SJSA1 (cell line): ENCODE data around the gene CELA3A. TPM values are rescaled to one million over a fixed set of nuclear protein-coding genes. Genes with fewer than 3 reads are reported as not detected.
"Not testable (repeated sequence)": the region's sequence is repeated elsewhere in the genome, so short reads cannot be mapped to it uniquely, and the experiment has no call there.

Source experiments
- DNase-seq, 2 experiments: peaks; one replicate each; pipeline ENCODE4 v3.0.0-alpha.2; 2015 to 2020; ENCODE audit warnings: low spot score in 2 of 2, low read depth in 1 of 2
- H3K27ac ChIP-seq: fragments of 250-450 bp; sonication (Bioruptor Pico); 2 replicates; pipeline ENCODE4 v1.5.1; 2020; ENCODE audit warnings: mild to moderate bottlenecking, moderate library complexity
- H3K27me3 ChIP-seq: fragments of 250-450 bp; sonication (Bioruptor Pico); replicated peaks from 2 replicates; pipeline ENCODE4 v1.5.1; 2020; ENCODE audit warnings: mild to moderate bottlenecking, moderate library complexity
- H3K36me3 ChIP-seq: fragments of 250-450 bp; sonication (Bioruptor Pico); 2 replicates; pipeline ENCODE4 v1.5.1; 2020; ENCODE audit warnings: mild to moderate bottlenecking
- H3K4me1 ChIP-seq: fragments of 250-450 bp; sonication (Bioruptor Pico); replicated peaks from 2 replicates; pipeline ENCODE4 v1.6.1; 2021; ENCODE audit warnings: mild to moderate bottlenecking
- H3K4me3 ChIP-seq: fragments of 250-450 bp; sonication (Bioruptor Pico); 2 replicates; pipeline ENCODE4 v1.5.1; 2020; ENCODE audit warnings: mild to moderate bottlenecking
- H3K9me3 ChIP-seq: fragments of 250-450 bp; sonication (Bioruptor Pico); replicated peaks from 2 replicates; pipeline ENCODE4 v1.5.1; 2020; ENCODE audit warnings: mild to moderate bottlenecking
- total RNA-seq: library from RNA; depleted of rRNA; stranded (reverse); fragments of >200 nt; shearing (Covaris generic); gene quantifications from 2 replicates; pipeline ENCODE4 v1.2.3, GENCODE V29; 2014

Gene CELA3A
- total RNA-seq, 1 experiment from 2014 or later = not detected

- H3K27ac ChIP-seq, DNase-seq, H3K4me1 ChIP-seq, H3K27me3 ChIP-seq, H3K4me3 ChIP-seq, H3K9me3 ChIP-seq, H3K36me3 ChIP-seq: not testable (repeated sequence)
Measured at GRCh38 chr1:21994716-21995115, 6.7 kb upstream of the CELA3A start.

GRCh38 chr1:21996663-21996970 lies 4.8 kb upstream of the CELA3A start:
- H3K4me3 ChIP-seq, H3K4me1 ChIP-seq, H3K9me3 ChIP-seq, H3K27ac ChIP-seq, H3K36me3 ChIP-seq, H3K27me3 ChIP-seq, DNase-seq: not testable (repeated sequence)

GRCh38 chr1:21997891-21998623 lies 3.4 kb upstream of the CELA3A start:
- H3K27me3 ChIP-seq, H3K4me3 ChIP-seq, H3K36me3 ChIP-seq, H3K9me3 ChIP-seq, H3K4me1 ChIP-seq, DNase-seq, H3K27ac ChIP-seq: not testable (repeated sequence)

- not testable (repeated sequence) for DNase-seq, H3K27ac ChIP-seq, H3K9me3 ChIP-seq, H3K27me3 ChIP-seq, H3K36me3 ChIP-seq, H3K4me3 ChIP-seq, H3K4me1 ChIP-seq
Measured at GRCh38 chr1:21998624-21999294, 2.7 kb upstream of the CELA3A start.

- not testable (repeated sequence) for H3K4me1 ChIP-seq, H3K9me3 ChIP-seq, H3K27me3 ChIP-seq, DNase-seq, H3K36me3 ChIP-seq, H3K4me3 ChIP-seq, H3K27ac ChIP-seq
Measured at GRCh38 chr1:21999645-22000044, 1.8 kb upstream of the CELA3A start.

GRCh38 chr1:22002461-22002860 lies 1.0 kb downstream of the CELA3A start:
- H3K27ac ChIP-seq, DNase-seq, H3K4me3 ChIP-seq, H3K4me1 ChIP-seq, H3K9me3 ChIP-seq, H3K27me3 ChIP-seq, H3K36me3 ChIP-seq: not testable (repeated sequence)

GRCh38 chr1:22002875-22003274 lies 1.4 kb downstream of the CELA3A start:
- H3K9me3 ChIP-seq, H3K4me3 ChIP-seq, DNase-seq, H3K27ac ChIP-seq, H3K36me3 ChIP-seq, H3K27me3 ChIP-seq, H3K4me1 ChIP-seq: not testable (repeated sequence)

- H3K27ac ChIP-seq, H3K4me3 ChIP-seq, DNase-seq, H3K4me1 ChIP-seq, H3K27me3 ChIP-seq, H3K9me3 ChIP-seq, H3K36me3 ChIP-seq: not testable (repeated sequence)
Measured at GRCh38 chr1:22003959-22004358, 2.5 kb downstream of the CELA3A start.

- not testable (repeated sequence) for H3K27me3 ChIP-seq, H3K4me3 ChIP-seq, H3K9me3 ChIP-seq, H3K27ac ChIP-seq, H3K36me3 ChIP-seq, H3K4me1 ChIP-seq
- peak in 1 of 2 experiments; percentile 64 for DNase-seq
Measured at GRCh38 chr1:22005261-22006149, 4.0 kb downstream of the CELA3A start.

GRCh38 chr1:22006736-22007135 lies 5.3 kb downstream of the CELA3A start:
- H3K9me3 ChIP-seq, H3K4me3 ChIP-seq, H3K27me3 ChIP-seq, H3K36me3 ChIP-seq, DNase-seq, H3K27ac ChIP-seq, H3K4me1 ChIP-seq: not testable (repeated sequence)

- H3K36me3 ChIP-seq, H3K9me3 ChIP-seq, DNase-seq, H3K4me3 ChIP-seq, H3K27me3 ChIP-seq, H3K4me1 ChIP-seq, H3K27ac ChIP-seq: not testable (repeated sequence)
Measured at GRCh38 chr1:22007262-22007661, 5.8 kb downstream of the CELA3A start.

- not testable (repeated sequence) for H3K4me3 ChIP-seq, DNase-seq, H3K36me3 ChIP-seq, H3K9me3 ChIP-seq, H3K4me1 ChIP-seq, H3K27me3 ChIP-seq, H3K27ac ChIP-seq
Measured at GRCh38 chr1:22009566-22009965, 8.1 kb downstream of the CELA3A start.

- H3K27ac ChIP-seq, DNase-seq, H3K9me3 ChIP-seq, H3K4me1 ChIP-seq, H3K4me3 ChIP-seq, H3K36me3 ChIP-seq, H3K27me3 ChIP-seq: not testable (repeated sequence)
Measured at GRCh38 chr1:22012752-22013151, 11.3 kb downstream of the CELA3A start.

- not testable (repeated sequence) for H3K27me3 ChIP-seq, H3K36me3 ChIP-seq, H3K9me3 ChIP-seq, H3K27ac ChIP-seq, DNase-seq, H3K4me3 ChIP-seq
- peaks cover 12% of the 10 kb centered on the region for H3K4me1 ChIP-seq
Measured at GRCh38 chr1:22014575-22015206, 13.2 kb downstream of the CELA3A start.
